Thymus (tissue), 11 donors: ENCODE results near the gene MATR3. TPM values are rescaled to one million over a fixed set of nuclear protein-coding genes. Genes with fewer than 3 reads are reported as not detected.
A peak's percentile ranks its signal among the peaks of the same experiment; 100 is the strongest.

ENCODE experiments used
- DNase-seq, 9 donors: peaks; one replicate each; pipeline ENCODE4 v3.0.0-alpha.2; 2013; ENCODE audit warnings: low spot score in 9 of 9, low read depth in 6 of 9, missing footprints in 1 of 9
- H3K27ac ChIP-seq, 2 donors: one replicate each; pipeline ENCODE4 v1.5.1; 2013; ENCODE audit warnings: control low read depth in 1 of 2, low read depth in 1 of 2, low read length in 1 of 2, mild to moderate bottlenecking in 1 of 2, moderate library complexity in 1 of 2
- H3K27me3 ChIP-seq, 2 donors: one replicate each; pipeline ENCODE4 v1.5.1; 2013; ENCODE audit warnings: low read length in 1 of 2; ENCODE audit not compliant: control insufficient read depth in 2 of 2, insufficient read depth in 1 of 2
- H3K36me3 ChIP-seq, 2 donors: one replicate each; pipeline ENCODE4 v1.5.1; 2013; ENCODE audit warnings: low read length in 1 of 2, mild to moderate bottlenecking in 1 of 2, moderate library complexity in 1 of 2; ENCODE audit not compliant: control insufficient read depth in 2 of 2, insufficient read depth in 2 of 2
- H3K4me1 ChIP-seq, 2 donors: one replicate each; pipeline ENCODE4 v1.5.1; 2013; ENCODE audit warnings: low read length in 2 of 2; ENCODE audit not compliant: control insufficient read depth in 2 of 2, insufficient read depth in 2 of 2
- H3K4me3 ChIP-seq, 2 donors: one replicate each; pipeline ENCODE4 v1.5.1; 2013; ENCODE audit warnings: low read length in 2 of 2, control low read depth in 1 of 2, mild to moderate bottlenecking in 1 of 2
- H3K9me3 ChIP-seq, 2 donors: one replicate each; pipeline ENCODE4 v1.5.1; 2013; ENCODE audit warnings: low read length in 1 of 2, mild to moderate bottlenecking in 1 of 2; ENCODE audit not compliant: control insufficient read depth in 2 of 2, insufficient read depth in 1 of 2
- WGBS: extraction: QIAGEN DNeasy Blood & Tissue Kit; methylation state at CpG from one replicate; pipeline ENCODE4 v1.1.7; 2013; 5-methylcytosine and 5-hydroxymethylcytosine counted together
- polyA plus RNA-seq: library from polyadenylated mRNA; stranded (reverse); fragments of 200-250 nt; gene quantifications from one replicate; pipeline ENCODE4 v1.2.3, GENCODE V29; 2013
- total RNA-seq: library from RNA; stranded (reverse); fragments of 120-200 nt; gene quantifications from one replicate; pipeline ENCODE4 v1.2.4, GENCODE V29; 2013
- donor health status: healthy.

The MATR3 gene
- total and polyA plus RNA-seq, 2 donors = 253 to 378 TPM

- no peaks in the 10 kb centered on the region for H3K9me3 ChIP-seq
- no peak overlapping the region for H3K4me3 ChIP-seq
- no peaks in the 10 kb centered on the region for H3K36me3 ChIP-seq
- no peak overlapping the region for H3K27ac ChIP-seq
- peaks cover 0 to 4% of the 10 kb centered on the region in 2 donors for H3K4me1 ChIP-seq
- DNase-seq = no peak
- 97% methylated on average over 5 of the region's 5 CpGs for WGBS
- H3K27me3 ChIP-seq = no peaks in the 10 kb centered on the region
These were observed 36.7 kb upstream of the MATR3 start for GRCh38 chr5:139256820-139257219.

GRCh38 chr5:139262059-139262741 lies 31.3 kb upstream of the MATR3 start:
- Histone ChIP-seq H3K27ac (peak overlapping the region; percentile 37 to 44), H3K4me3 (no peak overlapping the region), H3K4me1 (peaks cover 9 to 26% of the 10 kb centered on the region in 2 donors), H3K27me3 (no peaks in the 10 kb centered on the region), H3K9me3 (no peaks in the 10 kb centered on the region), H3K36me3 (no peaks in the 10 kb centered on the region)
- DNase-seq = no peak
- WGBS = 23% methylated on average over 6 of the region's 6 CpGs

GRCh38 chr5:139262742-139263445 lies 30.6 kb upstream of the MATR3 start:
- 37% methylated on average over 8 of the region's 8 CpGs for WGBS
- Histone ChIP-seq H3K4me3 (no peak overlapping the region), H3K27ac (peak overlapping the region; percentile 37 to 44)

DNA sequence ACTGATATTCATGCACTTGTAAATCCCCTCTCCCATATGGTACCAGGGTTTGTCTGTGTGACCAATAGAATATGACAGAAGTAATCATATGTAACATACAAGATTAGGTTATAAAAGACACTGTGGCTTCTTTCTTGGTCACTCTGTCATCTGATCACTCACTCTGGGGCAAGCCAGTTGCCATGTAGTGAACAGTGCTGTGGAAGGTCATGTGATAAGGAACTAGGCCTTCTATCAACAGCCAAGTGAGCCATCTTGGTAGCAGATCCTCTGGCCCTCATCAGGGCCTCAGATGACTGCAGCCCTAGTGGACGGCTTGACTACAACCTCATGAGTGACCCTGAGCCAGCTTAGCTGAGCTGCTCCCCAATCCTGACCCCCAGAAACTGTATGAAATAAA lies 30.0 kb upstream of the MATR3 start:
- no peak overlapping the region for H3K4me3 ChIP-seq
- no peaks in the 10 kb centered on the region for H3K9me3 ChIP-seq
- peak overlapping the region in 1 of 2 donors; percentile 8 for H3K27ac ChIP-seq
- H3K4me1 ChIP-seq = peaks cover 9 to 26% of the 10 kb centered on the region in 2 donors
- WGBS = 96% methylated on average over 1 of the region's 1 CpG
- no peaks in the 10 kb centered on the region for H3K27me3 ChIP-seq
- H3K36me3 ChIP-seq = no peaks in the 10 kb centered on the region
- DNase-seq = no peak

More at GRCh38 chr5:139262742-139263445, 30.6 kb upstream of the MATR3 start:
- H3K4me1 ChIP-seq = peaks cover 9 to 26% of the 10 kb centered on the region in 2 donors
- H3K9me3 ChIP-seq = no peaks in the 10 kb centered on the region
- H3K27me3 ChIP-seq = no peaks in the 10 kb centered on the region
- DNase-seq = peak; percentile 45 to 89 (median 71)
- H3K36me3 ChIP-seq = no peaks in the 10 kb centered on the region

- 52% methylated on average over 3 of the region's 3 CpGs for WGBS
- H3K4me1 ChIP-seq = peaks cover 9 to 28% of the 10 kb centered on the region in 2 donors
- H3K4me3 ChIP-seq = no peak overlapping the region
- H3K36me3 ChIP-seq = no peaks in the 10 kb centered on the region
- no peaks in the 10 kb centered on the region for H3K9me3 ChIP-seq
- peak overlapping the region in 1 of 2 donors; percentile 8 for H3K27ac ChIP-seq
- no peaks in the 10 kb centered on the region for H3K27me3 ChIP-seq
- DNase-seq = peak in 1 of 9 donors; percentile 34
These were observed 29.6 kb upstream of the MATR3 start for GRCh38 chr5:139263946-139264345.

DNA sequence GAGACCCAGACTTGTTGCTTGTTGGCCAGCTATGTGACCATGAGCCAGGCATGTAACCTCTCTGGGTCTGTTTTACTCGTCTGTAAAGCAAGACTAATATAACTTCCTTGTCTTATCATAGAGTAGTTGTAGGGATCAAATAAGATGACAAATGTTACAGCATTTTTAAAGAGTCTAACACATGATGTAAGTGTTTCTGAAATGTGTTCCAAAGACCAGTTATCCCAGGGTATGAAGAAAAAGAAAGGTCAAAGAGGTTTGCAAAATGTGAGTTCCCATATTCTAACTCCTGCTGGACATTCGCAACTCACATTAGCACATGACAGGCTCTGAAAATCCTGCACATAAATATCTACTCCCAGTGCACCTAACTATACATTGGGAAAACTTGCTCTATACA lies 28.5 kb upstream of the MATR3 start:
- Histone ChIP-seq H3K36me3 (no peaks in the 10 kb centered on the region), H3K4me3 (no peak overlapping the region), H3K27ac (no peak overlapping the region), H3K9me3 (no peaks in the 10 kb centered on the region), H3K27me3 (no peaks in the 10 kb centered on the region), H3K4me1 (peaks cover 9 to 28% of the 10 kb centered on the region in 2 donors)
- WGBS = 94% methylated on average over 2 of the region's 2 CpGs
- DNase-seq = no peak

DNA sequence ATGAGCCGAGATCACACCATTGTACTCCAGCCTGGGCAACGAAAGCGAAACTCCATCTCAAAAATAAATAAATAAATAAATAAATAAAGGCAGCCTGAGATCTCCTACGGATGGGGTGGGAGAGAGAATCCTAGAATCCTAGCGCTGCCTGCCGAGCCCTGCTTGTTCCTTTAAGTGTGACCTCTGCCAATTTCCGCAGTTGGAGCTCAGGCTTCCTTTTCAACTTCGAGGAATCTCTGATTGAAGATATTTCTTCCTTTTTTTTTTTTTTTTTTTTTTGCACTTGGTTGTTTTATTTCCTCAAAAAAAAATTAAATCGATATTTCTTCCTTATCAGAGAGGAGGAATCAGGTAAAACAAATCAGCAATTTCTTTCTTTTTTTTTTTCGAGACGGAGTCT lies 27.3 kb upstream of the MATR3 start:
- Histone ChIP-seq H3K4me1 (peaks cover 9 to 28% of the 10 kb centered on the region in 2 donors), H3K27me3 (no peaks in the 10 kb centered on the region), H3K9me3 (no peaks in the 10 kb centered on the region), H3K27ac (no peak overlapping the region), H3K36me3 (no peaks in the 10 kb centered on the region), H3K4me3 (no peak overlapping the region)
- 86% methylated on average over 11 of the region's 11 CpGs for WGBS
- DNase-seq = no peak

DNA sequence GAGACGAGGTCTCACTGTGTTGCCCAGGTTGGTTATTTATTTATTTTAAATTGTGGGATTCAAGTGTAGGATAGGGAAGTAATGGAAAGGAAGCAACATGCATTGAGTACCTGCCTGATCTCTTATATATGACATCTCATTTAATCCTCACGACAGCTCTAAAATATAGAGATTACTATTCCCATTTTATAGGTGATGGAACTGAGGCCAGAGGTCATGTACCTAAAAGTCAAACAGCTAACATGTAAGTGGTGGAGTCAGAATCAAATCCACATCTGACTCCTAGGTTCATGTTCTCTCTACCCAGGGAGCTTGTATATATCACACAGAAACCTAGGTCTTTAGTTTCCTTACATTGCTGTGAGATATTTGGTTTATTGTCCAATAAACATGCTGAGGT lies 26.1 kb upstream of the MATR3 start:
- Histone ChIP-seq H3K4me3 (no peak overlapping the region), H3K36me3 (no peaks in the 10 kb centered on the region), H3K9me3 (no peaks in the 10 kb centered on the region), H3K4me1 (peaks cover 4 to 20% of the 10 kb centered on the region in 2 donors), H3K27me3 (no peaks in the 10 kb centered on the region), H3K27ac (no peak overlapping the region)
- WGBS = 97% methylated on average over 2 of the region's 2 CpGs
- no peak for DNase-seq

GRCh38 chr5:139268364-139269202 lies 25.0 kb upstream of the MATR3 start:
- Histone ChIP-seq H3K27ac (no peak overlapping the region), H3K4me1 (peaks cover 10 to 20% of the 10 kb centered on the region in 2 donors), H3K9me3 (no peaks in the 10 kb centered on the region), H3K4me3 (no peak overlapping the region), H3K36me3 (no peaks in the 10 kb centered on the region), H3K27me3 (no peaks in the 10 kb centered on the region)
- 69% methylated on average over 5 of the region's 5 CpGs for WGBS
- no peak for DNase-seq
